Middle frontal gyrus (tissue), 1 donor: ENCODE data around the gene HDAC4.
A peak's percentile ranks its signal among the peaks of the same experiment; 100 is the strongest.

ENCODE experiments used
- DNase-seq: peaks from one replicate; pipeline ENCODE4 v3.0.0-alpha.2; 2015; ENCODE audit warnings: low spot score; ENCODE audit errors: extremely low spot score

Gene HDAC4

DNA sequence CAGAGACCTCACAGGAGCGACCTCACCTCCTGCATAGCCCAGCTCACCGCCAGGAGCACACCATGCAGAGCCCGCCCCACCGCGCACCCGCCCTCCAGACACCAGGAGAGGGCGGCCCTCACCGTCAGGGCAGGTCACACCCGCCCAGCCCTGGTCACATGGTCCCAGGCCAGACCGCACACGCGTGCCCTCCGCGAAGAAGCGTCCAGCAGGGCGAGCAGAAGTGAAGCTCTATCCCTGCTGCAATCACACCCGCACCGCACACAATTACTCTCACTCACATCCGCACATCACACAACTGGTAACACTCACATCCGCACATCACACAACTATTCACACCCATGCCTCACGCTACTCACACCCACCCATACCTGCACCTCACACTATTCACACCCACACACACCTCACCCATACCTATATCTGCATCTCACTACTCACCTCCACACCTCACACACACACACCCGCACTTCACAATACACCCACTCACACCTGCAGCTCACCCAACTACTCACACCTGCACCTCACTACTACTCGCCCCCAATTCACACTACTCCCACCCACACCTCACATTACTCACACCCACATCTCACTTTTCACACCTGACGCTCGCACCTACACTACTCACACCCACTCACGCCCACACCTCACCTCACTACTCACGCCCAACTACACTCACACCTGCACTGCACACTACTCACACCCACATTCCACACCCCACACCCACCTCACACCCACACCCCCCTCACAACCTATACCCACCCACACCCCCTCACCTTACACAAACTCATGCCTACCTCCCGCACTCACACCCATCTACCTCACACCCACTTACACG is 242.0 kb downstream of the HDAC4 start:
- DNase-seq, result no peak

DNA sequence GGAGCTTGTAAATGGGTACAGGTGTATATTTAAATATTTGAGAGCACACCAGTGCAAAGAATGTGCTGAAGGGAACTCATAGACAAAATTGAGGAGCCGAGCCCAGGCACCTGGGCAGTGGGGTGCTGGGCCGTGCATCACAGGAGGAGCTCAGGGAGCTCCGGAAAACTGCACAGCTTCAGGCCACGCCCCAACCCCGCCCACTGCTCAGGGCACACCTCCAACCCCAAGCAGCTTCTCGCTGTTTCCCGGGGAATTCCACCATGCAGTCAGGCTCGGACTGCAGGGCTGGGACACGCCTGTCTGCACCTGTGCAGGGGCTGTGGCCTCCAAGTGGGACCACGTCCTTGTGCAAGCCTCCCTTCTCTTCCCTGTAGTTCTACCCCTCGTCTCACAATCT is 243.0 kb downstream of the HDAC4 start:
- DNase-seq, result no peak

DNA sequence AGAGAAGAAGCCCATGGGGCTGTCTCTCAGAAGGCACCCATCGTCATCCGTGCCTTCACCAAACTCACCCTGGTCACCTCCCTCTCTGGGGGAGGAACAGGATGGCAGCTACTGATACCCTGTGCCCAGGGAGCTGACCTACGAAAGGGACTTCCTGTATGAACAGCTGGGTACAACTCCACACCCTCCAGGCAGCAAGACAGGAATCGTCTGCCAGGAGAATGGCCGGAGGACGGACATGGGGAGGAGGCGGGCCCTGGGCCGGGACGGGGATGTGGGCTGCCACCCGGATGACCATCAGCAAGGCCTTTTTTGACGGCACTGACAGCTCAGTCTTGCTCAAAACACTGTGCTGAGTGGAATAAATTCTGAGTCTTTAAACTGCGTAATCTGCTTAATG is 243.6 kb downstream of the HDAC4 start:
- no peak for DNase-seq

DNA sequence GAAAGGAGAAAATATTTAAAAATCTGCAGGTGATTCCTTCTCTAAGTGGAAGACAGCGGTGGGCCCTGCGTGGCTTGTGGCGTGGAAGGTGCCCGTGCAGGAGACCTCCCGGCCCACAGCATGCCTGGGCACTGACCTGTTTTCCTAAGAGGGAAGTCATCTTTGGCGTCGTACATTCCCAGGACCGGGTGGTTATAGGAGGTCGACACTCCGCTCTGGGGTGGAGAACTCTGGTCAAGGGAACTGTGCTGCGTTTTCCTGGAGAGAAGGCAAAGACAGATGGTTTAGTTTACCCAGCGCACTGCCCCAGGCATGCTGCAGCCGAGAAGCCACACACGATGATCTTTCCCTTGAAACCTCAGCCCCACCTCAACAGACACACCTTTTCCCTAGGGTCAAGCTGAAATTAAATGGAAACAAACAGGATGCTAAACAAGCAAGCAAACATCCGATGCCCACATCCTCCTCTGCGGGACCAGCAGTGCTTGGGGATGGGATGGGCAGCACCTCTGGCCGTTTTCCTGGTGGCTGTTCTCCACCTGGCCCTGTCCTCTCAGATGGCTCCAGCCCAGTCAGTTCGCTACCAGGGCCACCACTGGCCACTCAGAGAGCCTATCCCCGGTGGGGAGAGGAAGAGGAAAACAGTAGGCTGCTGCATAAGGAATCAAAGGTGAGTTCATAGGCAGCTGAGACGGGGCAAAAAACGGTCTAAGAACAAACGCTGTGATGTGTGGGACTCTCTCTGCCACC is 244.1 kb downstream of the HDAC4 start:
- DNase-seq, result no peak

DNA sequence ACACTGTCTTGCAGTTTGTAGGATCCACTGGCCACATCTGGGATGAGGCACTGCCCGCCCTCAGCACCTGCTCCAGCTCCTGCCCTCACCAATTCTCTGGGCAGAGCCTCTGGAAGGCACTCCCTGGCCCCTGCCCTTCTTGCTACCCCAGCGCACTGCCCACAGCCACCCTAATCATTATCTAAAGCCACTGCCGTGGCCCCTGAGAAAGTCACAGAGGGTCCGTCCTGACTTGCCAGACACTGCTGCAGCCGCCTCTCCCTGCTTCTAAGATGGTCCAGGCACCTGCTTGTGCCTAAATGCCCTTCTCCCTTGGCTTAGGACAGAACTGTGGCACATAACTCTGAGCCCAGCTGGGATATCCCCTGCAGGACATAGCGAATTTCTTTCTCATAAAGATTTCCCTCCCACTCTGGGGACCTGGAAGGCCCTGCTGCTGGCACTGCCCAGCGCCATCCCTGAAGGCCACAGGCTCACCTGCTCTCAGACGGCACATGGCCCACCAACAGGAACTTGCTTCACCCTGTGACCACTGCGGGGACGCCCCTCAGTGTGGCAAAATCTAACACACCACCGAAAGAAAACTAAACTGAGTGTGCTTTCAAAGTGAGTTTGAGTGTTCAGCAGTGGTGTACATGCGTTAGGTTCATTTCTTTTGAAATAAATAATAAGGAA is 244.9 kb downstream of the HDAC4 start:
- DNase-seq, result no peak

DNA sequence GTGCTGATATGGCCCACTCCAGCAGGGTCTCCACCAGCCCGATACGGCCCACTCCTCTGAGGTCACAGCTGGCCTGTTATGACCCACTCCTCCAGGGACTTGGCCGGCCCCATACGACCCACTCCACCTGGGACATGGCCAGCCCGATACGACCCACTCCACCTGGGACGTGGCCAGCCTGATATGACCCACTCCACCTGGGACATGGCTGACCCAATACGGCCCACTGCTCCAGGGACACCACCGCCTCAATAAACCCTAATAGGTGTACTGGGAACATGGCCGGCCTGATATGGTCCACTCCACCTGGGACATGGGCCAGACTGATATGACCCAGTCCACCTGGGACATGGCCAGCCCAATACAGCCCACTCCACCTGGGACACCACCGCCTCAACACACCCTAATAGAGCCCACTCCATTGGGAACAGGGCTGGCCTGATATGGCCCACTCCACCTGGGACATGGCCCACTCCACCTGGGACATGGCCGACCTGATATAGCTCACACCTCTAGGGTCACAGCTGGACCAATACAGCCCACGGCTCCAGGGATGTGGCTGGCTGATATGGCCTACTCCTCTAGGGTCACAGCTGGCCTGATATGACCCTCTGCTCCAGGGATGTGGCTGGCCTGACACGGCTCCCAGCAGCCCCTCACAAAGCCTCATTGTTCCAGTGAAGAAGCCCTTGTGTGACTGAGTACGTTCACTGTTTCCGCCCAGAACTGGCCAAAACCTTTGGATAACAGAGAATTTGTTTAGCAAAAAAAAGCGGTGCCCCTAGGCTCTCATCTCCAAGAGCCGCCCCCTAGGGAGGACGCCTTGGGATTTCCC is 245.6 kb downstream of the HDAC4 start:
- DNase-seq, result peak; percentile 63

DNA sequence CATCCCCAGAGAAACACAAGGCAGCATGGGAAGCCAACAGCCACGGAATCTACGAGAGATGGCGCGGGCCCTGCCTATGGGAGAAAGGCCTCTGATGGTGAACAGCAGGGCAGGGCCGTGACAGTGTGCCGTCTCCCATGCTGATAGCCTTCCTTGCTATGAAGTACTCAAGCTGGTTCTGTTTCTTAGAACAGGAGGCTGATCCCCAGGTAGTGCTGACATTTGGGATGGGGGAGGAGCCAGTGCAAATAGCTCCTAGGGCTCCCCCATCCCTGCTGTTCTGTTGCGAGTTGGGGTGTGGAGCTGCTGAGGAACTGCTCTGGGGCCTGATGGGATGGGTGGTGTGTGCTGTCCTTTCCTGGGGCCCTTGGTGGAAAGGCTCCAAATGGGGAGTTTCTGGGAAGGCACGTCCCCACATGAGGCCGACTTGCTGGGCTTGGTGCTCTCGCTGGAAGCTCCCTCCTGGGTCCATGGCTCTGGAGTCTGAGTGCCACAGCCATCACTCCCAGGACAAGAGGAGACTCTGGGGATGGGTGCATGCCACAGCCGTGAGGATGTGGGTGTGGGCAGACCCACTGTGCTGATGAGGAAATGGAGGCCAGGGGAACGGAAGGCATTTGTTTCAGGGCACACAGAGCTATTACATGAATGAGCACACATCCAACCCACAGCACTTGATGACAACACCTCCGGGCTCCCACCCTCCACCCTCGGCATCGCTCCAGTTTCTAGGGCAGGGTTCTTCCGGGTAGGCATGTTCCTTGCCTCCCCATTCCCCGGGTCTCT is 246.8 kb downstream of the HDAC4 start:
- DNase-seq, result no peak

DNA sequence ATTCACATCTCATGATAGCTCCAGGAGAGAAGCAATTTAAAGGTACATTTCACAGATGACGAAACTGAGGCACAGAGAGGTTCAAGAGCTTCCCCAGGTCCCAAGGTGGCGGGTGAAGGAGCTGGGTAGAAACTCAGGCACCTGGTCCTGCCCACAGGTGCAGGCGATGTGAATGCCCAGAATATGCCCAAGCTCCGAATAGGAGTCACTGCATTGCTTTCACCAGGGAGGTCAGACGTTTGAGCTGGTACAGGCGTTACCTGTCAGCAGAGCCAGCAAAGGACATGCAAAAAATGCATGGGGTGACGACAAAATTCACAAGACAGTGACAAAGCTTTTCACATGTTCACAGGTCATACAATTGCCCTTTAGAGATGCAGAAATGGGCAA is 247.9 kb downstream of the HDAC4 start:
- no peak for DNase-seq

DNA sequence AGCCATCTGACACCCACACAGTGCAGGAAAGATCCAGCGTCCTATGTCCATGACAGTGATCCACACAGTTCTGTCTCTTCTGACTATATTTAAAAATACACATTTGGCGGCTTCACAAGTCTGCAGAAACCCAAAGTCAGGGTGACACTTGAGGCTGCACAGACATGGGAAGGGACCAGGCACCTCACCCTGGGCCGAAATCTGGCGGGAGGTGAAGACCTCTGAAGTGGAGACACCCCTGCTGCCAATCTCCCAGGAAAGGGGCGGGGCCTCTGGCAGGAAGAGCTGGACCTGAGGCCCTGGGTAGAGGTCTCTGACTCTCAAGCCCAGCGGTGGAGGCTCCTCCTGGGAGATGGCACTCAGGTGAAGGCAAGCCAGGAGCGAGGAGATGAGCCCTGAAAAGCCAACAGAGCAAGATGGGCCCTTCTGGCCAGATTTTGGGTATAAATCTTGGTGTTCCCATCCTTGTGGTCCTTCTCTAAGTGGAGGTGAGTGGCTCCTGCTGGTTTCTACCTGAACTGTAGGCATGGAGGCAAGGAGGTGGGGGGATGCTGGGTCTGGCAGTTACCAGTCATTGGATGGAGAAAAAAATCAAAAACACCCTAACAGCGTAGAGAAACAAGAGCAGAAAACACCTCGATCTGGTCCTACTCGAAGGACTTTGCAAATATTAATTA is 248.4 kb downstream of the HDAC4 start:
- DNase-seq, result no peak

DNA sequence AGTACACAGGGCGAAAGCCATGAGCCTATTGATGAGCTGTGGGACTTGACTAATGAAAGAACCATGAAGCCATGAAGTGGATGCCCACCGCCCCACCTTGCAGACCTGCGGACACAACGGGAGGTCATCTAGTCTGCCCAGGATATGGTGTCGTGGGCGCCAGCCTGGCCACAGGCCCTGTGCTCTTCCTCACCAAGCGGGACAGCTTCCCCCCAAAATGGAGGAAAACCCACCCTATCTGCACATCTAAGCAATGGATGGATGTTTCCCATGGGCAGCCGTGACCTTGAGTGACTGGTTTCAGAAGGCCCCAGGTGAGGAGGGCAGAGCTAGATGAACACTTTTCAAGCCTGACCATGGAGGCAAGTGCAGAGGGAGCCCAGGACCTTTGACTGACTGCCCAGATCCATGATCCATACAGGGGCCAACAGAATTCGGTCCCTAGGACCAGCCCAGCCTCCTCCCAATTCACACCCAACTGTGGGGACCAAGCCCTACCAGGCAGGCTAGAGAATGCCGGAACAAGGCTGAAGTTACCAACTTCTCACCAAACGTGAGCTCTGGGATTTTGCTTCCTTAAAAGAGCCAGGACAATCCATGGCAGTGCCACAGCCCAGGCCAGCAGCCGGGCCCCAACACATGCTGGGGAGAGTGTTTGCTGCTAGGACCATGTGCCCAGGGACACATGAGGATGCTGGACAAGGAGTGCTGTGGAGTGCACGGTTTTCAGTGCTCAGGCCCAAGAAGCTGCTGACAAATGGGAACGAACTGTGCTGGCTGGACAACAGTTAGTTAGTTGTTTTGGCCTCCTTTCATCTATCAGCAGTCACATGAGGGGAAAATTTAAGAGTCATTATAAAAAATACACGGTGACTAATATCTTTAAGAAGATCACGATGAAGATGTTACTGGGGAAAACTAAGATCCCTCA is 249.4 kb downstream of the HDAC4 start:
- DNase-seq, result no peak

DNA sequence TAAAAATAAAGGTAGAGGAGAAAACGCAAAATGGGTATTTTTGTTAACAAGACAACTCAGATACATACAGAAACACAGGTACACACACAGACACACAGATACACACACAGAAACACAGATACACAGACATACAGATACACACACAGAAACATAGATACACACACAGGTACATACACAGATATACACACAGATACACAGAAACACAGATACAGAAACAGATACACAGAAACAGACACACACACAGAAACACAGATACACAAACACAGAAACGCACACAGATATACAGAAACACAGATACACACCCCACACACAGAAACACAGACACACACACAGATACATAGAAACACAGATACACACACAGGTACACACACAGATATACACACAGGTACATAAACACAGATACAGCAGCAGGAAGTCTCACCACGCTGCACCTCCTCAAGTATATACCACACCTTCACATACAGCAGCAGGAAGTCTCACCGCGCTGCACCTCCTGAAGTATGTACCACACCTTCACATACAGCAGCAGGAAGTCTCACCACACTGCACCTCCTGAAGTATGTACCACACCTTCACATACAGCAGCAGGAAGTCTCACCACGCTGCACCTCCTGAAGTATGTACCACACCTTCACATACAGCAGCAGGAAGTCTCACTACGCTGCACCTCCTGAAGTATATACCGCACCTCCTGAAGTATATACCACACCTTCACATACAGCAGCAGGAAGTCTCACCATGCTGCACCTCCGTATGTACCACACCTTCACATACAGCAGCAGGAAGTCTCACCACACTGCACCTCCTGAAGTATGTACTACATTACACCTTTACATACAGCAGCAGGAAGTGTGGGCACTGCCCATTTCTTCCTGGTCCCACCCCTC is 250.5 kb downstream of the HDAC4 start:
- no peak for DNase-seq

DNA sequence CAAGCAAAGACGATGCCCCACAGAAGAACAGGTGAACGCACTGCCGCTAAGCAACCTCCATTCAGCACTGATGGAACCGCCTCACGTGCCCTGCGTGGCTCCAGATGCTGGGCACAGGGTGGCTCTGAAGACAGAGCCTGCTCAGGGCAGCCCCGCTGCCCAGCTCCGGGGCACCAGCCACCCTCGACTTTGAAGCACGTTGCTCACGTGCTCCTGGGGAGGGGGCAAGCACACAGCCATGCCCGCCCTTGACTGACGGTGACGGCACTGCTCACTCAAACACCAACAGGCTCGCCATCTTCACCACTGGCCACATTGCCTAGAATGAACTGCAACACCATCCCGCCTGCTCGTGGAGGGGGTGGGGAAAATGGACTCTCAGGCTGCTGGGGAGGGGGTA is 251.3 kb downstream of the HDAC4 start:
- no peak for DNase-seq

DNA sequence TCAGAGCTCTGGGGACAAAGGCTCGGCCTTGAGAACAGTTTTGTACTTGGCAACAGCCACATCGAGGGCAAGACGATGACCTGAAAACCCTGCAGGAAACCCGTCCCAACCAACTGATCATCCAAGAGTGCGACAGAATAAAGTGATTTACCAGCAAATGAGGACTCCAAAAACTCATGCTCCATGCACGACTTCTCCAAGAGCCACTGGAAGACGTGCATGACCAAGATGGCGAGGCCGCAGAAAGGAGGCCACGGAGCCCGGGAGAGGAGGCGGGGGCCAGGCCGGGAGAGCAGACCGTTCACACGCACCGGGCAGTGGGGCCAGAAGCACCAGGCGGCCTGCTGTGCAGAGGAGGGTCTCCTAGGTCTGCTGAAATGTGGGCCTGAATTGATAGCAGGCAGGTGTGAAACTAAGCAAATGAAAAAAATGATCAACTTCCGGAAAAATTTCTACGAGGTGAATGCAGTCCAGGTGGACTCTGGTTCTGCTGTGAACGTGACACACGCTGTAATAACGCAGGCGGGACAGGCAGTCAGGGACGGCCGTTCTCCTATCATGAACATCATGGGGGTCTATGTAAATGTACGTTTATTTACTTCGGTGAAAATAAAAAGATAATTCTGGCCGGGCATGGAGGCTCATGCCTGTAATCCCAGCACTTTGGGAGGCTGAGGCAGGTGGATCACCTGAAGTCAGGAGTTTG is 252.2 kb downstream of the HDAC4 start:
- DNase-seq, result no peak

DNA sequence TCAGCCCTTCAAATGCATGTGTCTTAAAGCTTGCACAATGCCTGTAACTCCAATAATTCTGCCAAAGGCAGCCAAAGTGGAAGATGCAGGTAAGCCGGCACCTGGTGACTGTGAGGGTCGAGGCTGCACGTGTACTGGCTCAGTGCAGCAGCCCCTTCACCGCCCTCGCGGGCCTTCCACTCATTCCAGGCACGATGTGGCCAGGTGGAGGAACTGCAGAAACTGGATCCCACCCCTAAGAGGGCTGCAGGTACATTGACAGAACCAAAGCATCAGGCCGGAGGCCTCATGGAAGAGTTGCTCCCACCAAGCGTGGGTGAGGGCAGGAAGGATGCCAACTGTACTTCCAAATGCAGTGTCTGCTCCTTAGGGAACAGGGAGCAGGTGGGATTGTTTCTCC is 253.4 kb downstream of the HDAC4 start:
- no peak for DNase-seq

DNA sequence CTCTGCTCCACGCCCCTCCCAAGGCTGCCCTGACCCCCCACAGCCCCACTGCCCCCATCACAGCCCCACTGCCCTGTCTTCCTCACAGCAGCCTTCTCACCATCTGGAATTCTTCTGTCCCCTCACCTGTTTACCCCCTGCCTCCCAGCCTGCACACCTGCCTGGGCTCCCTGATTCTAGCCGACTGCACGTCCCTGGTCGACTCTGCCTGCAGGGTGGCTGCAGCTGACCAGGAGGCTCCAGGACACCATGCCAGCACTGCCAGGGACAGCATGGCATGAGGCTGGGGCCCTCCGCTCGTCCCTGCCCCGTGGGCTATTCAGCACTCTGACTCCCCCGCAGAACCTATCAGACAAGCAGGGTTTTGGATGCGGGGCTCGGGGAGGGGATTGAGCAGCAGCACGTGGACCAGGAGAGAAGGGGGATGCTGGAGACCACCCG is 254.1 kb downstream of the HDAC4 start:
- no peak for DNase-seq

DNA sequence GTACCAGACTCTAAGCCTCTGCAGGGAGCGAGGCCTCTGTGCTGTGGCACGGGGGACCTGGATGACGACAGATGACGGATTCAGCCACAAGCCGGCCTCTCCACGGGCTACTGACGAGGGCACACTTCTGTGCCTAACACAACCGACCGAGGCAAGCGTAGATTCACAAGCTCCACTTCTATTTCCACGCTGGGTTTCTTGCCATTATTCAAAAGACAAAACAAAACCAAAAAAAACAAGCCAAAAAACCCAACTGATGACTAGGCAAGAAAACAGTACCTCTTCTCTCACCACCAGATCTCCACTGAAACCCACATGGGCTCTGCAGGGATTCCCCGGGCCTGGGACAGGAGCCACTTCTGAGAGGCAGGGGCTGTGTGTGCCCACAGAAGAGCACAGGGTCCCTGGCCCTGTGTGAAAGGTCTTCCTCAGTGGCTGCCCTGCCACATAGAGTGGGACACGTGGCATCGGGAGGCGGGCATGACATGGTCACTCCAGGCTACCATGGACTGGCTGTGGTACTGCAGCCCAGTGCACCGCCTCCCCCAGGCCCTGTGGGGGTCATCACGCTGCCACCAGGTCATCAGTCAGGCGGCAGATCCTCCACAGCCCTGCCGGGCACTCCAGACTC is 254.7 kb downstream of the HDAC4 start:
- DNase-seq, result no peak

DNA sequence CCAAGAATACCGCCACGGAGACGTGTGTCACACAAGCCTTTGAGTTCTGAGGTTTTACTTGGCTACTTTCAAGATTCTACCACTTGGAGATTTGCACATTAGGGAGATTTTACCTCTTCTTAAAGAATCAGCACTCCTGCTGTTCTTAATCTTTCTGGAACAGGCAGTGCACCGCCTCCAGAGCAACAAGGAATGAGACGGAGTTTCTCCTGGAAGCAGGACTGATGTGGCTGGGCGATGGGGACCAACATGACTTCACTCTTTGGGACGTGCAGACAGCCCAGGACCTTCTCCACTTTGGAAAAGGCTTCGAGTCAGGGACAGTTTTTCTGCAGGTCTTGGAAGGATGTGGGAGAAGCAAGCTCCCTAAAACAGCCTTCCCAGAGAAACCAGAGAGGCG is 255.2 kb downstream of the HDAC4 start:
- DNase-seq, result no peak
